SH-SY5Y (cell line): ENCODE results near the gene SLC37A1.

Source experiments
- GATA2 ChIP-seq: IDR thresholded peaks from 2 replicates; pipeline ENCODE4 v1.6.1; 2011; ENCODE audit warnings: mild to moderate bottlenecking, low read depth, low read length
- GATA3 ChIP-seq: IDR thresholded peaks from 2 replicates; pipeline ENCODE4 v1.6.1; 2011; ENCODE audit warnings: low read depth, mild to moderate bottlenecking, low read length, moderate library complexity

SLC37A1 gene

GRCh38 chr21:42545745-42546144, 32.1 kb downstream of the SLC37A1 start:
- TF ChIP-seq GATA2 = no peak
- no peak for TF ChIP-seq GATA3

DNA sequence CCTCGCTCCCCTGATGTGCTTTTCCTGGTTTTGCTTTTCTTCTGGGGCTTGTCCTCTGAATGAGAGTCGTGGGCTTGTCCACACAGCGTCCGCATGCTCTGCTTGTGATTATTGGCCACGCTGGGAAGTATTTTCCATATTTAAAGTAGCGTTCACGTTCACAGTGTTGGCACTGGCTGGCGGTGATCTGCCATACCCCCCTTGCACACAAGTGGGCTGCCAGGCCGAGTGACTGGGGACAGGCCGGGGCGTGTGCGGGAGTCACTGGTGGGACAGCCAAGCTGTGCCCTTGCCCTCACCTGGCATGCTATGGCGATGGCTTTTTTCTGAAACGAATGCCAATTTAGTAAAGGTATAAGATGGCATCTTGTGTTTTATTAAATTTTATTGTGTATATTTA, 32.8 kb downstream of the SLC37A1 start:
- TF ChIP-seq GATA3 = no peak
- no peak for TF ChIP-seq GATA2

DNA sequence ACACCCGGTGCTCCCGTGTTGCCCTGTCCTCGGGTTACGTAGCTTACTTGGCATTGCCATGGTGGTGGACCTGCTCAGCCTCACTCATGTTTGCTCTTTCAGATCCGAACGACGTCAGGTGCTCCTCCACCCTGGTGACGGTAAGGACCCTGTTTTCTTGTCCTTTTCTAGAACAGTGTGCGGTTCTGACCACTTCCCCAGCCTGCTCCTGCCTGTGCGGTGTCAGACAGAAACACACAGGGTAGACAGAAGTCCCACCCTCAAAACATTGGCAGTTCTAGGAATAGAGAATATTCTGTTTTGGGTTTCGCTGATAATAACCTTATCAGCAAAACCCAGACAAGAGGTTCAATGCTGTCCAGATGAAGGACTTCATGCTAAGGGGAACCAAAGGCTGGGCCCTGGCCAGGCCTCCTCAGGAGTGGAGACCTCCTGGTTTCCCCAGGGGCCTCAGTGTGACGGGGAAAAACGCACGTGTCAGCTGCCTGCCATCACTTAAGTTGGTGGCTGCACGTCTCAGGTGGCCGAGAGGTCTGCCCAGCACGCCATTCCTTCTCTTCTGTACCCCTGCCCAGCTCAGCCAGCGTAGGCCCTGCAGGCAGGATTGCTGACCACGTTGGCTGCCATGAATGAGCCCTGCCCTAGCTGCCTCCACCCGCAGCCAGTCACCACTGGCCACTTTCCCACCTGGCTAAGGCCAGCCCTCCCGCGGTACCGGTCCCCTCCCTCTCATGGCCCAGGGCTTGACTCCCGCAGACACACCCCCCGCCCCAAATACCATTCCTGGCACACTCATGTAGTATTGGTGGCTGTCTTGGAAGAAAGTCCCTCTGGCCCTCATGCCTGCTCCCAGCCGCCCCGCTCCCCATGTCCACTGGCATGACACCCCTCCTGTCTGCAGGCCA, 33.6 kb downstream of the SLC37A1 start:
- TF ChIP-seq GATA2 (no peak), GATA3 (no peak)

GRCh38 chr21:42547906-42548365, 34.3 kb downstream of the SLC37A1 start:
- TF ChIP-seq GATA3 = no peak
- TF ChIP-seq GATA2 = no peak

- TF ChIP-seq GATA3 (no peak), GATA2 (no peak)
Measured at GRCh38 chr21:42548687-42549406, 35.2 kb downstream of the SLC37A1 start.

GRCh38 chr21:42550817-42551216, 37.2 kb downstream of the SLC37A1 start:
- no peak for TF ChIP-seq GATA2
- no peak for TF ChIP-seq GATA3

DNA sequence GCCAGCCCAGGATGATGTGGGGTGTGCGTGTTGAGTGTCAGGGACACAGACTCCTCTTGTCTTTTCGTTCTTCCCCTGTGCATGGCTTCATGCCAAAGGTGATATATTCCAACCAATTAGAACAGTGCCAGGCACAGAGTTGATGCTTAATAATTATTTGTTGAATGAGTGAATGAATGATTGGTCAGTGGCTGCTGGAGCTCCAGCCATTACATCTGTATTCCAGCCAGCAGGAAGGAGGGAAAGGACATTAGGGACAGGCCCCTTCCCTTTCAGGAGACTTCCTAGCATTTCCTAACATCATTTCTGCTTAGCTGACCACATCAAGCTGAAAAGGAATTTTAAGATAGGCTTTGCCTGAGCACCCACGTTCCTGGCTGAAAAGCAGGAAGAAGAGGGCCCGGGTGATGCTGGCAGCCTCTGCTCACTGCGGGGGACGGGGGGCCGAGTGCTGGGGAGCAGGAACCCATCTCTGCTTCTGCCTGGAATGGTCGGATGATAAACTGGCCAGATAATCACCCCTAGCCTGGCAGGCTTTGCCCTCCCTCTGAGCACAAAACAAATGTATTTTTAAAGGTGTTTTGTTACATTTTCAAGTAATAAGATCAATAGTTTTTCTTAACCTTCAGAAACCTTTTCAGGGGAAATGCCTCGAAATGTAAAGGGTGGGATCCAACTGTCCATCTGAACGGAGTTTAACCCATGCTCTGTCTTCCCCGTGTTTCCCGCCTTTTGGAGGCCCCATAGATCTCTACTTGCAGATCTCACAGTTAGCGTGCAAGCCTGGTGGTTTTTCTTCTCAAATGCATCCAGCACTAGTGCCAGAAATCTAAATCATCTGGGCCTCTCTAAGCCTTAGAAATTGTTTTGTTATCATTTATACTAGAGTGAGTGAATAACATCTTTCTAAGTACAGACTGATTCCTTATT, 39.0 kb downstream of the SLC37A1 start:
- TF ChIP-seq GATA2 = no peak
- no peak for TF ChIP-seq GATA3

DNA sequence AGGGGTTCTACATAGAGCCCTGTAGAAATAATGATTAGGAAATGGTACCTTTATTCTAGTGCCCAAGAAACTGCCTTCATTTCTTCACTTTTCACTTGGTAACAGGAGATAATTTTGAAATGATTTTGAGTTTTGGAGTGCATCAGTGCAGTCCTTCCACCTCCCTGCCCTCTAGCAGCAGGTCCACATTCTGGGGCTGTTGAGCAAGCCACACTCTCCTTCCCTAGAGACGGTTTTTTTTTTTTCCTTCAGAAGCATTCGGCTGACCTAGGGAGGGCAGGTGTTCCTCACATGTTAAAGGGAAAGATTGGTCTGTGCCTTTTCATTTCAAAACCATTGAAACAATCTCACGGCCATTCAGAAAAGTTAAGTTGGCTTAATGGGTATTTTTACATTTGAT, 39.8 kb downstream of the SLC37A1 start:
- TF ChIP-seq GATA3 (no peak), GATA2 (no peak)

DNA sequence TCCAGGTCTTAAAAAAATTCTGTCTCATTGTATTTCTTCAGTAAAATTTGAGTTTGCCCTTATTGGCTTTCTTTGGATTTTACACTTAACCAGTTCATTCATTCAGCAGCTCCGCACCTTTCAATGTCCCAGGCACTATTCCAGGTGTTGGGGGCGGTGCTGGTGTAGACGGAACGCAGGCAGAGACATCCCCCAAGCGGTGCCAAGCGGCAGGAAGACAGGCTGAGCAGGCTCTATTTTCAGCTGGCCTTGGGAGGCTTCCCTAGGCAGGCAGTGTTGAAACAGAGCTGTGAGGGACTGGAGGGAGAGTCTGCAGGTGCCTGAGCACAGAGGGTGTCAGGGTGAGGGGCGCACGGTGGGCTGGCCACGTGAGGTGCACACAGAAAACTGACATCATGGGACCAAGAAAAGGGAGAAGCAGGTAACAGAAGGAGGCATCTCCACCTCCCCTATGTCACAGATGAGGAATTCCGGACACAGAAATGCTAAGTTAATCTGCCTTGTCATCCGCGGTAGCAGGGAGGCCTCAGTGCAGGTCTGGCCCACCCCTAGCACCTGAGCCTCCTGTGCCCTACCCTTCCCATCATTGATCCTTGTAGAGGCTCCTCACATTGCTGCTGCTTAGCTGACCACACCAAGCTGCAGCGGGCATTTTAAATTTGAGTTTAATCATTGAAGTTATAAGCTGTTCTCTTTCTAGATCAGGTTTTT, 40.8 kb downstream of the SLC37A1 start:
- no peak for TF ChIP-seq GATA2
- no peak for TF ChIP-seq GATA3

- TF ChIP-seq GATA2 (no peak), GATA3 (no peak)
Measured at GRCh38 chr21:42555756-42556438, 42.2 kb downstream of the SLC37A1 start.

DNA sequence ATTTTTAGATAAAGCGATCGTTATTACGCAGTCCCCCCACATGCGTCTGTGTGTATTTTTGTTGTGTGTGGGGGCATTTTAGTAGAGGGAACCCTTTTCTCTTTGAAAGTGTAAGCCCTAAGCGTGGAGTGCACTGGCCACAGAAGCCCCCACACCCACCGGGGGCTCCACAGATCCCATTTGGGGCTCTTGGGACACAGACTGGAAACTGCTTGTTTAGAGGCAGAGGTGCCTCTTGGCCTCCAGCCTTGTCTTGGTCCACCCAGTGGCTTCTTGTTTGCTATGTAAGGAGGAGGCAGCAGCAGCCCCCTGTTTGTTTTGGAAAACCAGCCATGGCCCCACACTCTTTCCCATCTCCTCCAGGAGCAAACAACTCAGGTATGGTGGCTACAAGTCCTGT, 42.8 kb downstream of the SLC37A1 start:
- no peak for TF ChIP-seq GATA2
- no peak for TF ChIP-seq GATA3

DNA sequence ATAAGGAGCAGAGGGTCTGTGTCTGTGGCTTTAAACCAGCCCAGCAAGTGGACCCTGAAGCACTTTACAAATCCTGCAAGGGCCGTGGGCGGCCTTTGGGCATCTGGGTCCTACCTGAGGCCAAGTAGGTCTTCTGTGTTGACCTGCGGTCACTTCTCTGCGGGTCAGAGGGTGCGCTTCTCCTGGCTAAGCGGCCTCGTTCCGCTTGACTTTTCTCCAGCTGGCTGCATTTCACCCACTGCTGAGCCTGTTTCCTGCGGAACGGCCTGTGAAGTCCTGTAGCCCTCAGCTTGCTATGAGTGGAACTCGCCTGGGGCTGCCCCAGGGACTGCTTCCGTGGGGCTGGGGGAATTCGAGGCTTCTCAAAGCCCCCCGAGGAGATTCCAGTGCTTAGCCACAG, 43.3 kb downstream of the SLC37A1 start:
- TF ChIP-seq GATA2 = no peak
- TF ChIP-seq GATA3 = no peak

DNA sequence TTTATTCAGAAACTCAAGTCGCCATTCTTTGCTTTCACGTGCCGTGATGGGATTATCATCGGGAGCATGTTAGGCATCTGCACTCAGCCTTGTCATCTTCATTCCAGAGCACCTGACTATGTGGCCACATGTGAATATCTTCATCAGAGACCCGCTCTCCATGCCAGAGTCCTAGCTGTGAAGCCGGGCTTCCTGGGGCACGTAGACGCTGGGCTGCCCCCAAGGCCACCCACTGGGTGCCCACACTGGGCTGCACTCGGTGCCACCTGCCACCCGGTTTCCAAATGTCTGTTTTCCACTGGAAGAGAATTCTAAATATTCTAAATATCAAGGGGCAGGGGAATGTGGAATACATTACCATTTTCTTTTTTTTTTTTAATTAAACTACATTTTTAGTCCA, 43.8 kb downstream of the SLC37A1 start:
- TF ChIP-seq GATA3 = no peak
- TF ChIP-seq GATA2 = no peak
